Memory B cell (primary cell): Measurements from ENCODE around the gene CLEC19A.
"Not testable (repeated sequence)": the region's sequence is repeated elsewhere in the genome, so short reads cannot be mapped to it uniquely, and the experiment has no call there.

Experiments used
- ATAC-seq: fragments of 150-1000 bp; cut with Tn5 transposase; 2 replicates; pipeline ENCODE4 v1.10.0; 2021; ENCODE audit warnings: low read depth, mild to moderate bottlenecking, moderate library complexity
- DNase-seq, 2 donors: peaks; one replicate each; pipeline ENCODE4 v3.0.0; 2022; ENCODE audit warnings: low spot score in 2 of 2
- H3K27ac Mint-ChIP-seq: one replicate; pipeline ENCODE4 v1.8.0; 2022; ENCODE audit warnings: mild to moderate bottlenecking, moderate library complexity, mixed read lengths
- H3K27me3 Mint-ChIP-seq: one replicate; pipeline ENCODE4 v1.8.0; 2022; ENCODE audit warnings: mixed read lengths
- H3K36me3 Mint-ChIP-seq: one replicate; pipeline ENCODE4 v1.8.0; 2022; ENCODE audit warnings: mild to moderate bottlenecking, mixed read lengths
- H3K4me1 Mint-ChIP-seq: one replicate; pipeline ENCODE4 v1.8.0; 2022; ENCODE audit warnings: mixed read lengths
- H3K4me3 Mint-ChIP-seq: one replicate; pipeline ENCODE4 v1.8.0; 2022; ENCODE audit warnings: mild to moderate bottlenecking, moderate library complexity, mixed read lengths
- H3K9me3 Mint-ChIP-seq: one replicate; pipeline ENCODE4 v1.8.0; 2022; ENCODE audit warnings: mixed read lengths

Gene CLEC19A

DNA sequence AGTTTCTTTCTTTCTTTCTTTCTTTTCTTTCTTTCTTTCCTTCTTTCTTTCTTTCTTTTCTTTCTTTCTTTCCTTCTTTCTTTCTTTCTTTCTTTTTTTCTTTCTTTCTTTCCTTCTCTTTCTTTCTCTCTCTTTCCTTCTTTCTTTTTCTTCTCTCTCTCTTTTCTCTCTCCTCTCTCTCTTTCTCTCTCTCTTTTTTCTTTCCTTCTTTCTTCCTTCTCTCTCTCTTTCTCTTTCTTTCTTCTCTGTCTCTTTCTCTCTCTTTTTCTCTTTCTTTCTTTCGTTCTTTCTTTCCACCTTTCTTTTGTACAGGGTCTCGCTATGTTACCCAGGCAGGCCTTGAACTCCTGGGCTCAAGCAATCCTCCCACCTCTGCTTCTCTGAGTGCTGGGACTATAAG lies 35.7 kb downstream of the CLEC19A start:
- not testable (repeated sequence) for H3K27ac Mint-ChIP-seq, DNase-seq, H3K36me3 Mint-ChIP-seq, H3K4me3 Mint-ChIP-seq, H3K9me3 Mint-ChIP-seq, H3K4me1 Mint-ChIP-seq, ATAC-seq, H3K27me3 Mint-ChIP-seq

- no peak for DNase-seq
- Mint-ChIP-seq H3K27ac (no peak overlapping the region), H3K4me3 (no peak overlapping the region), H3K4me1 (no peaks in the 10 kb centered on the region), H3K36me3 (no peaks in the 10 kb centered on the region), H3K27me3 (peaks cover 6% of the 10 kb centered on the region), H3K9me3 (peaks cover 7% of the 10 kb centered on the region)
- ATAC-seq: no peak
Observed at GRCh38 chr16:19323596-19323995, 38.1 kb downstream of the CLEC19A start.

GRCh38 chr16:19328364-19328763 lies 42.8 kb downstream of the CLEC19A start:
- DNase-seq (no peak), ATAC-seq (no peak)
- Mint-ChIP-seq H3K27ac (no peak overlapping the region), H3K36me3 (no peaks in the 10 kb centered on the region), H3K27me3 (peaks cover 5% of the 10 kb centered on the region), H3K4me3 (no peak overlapping the region), H3K4me1 (no peaks in the 10 kb centered on the region), H3K9me3 (peaks cover 7% of the 10 kb centered on the region)

GRCh38 chr16:19329932-19330331 lies 44.4 kb downstream of the CLEC19A start:
- H3K27me3 Mint-ChIP-seq: peaks cover 4% of the 10 kb centered on the region
- peaks cover 6% of the 10 kb centered on the region for H3K9me3 Mint-ChIP-seq
- DNase-seq (no peak), ATAC-seq (no peak)
- H3K36me3 Mint-ChIP-seq: no peaks in the 10 kb centered on the region
- no peaks in the 10 kb centered on the region for H3K4me1 Mint-ChIP-seq
- H3K4me3 Mint-ChIP-seq: no peak overlapping the region
- H3K27ac Mint-ChIP-seq: no peak overlapping the region

DNA sequence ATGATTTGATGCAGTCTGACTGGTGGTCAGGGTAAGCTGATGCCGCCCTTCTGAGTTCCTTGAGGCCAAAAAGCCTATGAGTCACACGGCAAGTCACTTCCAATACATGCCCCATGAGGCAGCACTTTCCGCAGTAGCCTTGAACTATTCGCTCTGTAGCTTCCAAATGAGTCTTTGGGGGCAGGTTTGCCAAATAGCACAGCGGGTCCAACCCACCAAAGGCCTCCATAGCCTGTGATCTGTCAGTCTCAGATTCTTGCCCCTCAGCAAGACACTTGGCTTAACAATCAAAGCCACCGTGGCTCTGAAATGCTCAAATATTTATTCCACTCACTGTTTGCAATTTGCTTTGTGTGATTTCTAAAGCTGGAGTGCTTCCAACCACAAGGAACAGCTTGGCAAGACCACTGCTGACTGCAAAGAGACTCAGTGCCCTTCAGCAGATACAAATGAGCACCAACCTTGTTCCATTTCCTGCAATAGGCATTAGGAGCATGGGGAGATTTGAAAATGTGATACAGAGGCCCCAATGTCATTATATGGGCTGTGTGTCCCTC lies 45.4 kb downstream of the CLEC19A start:
- no peak for ATAC-seq
- H3K27ac Mint-ChIP-seq: no peak overlapping the region
- H3K4me3 Mint-ChIP-seq: no peak overlapping the region
- H3K27me3 Mint-ChIP-seq: peaks cover 4% of the 10 kb centered on the region
- H3K36me3 Mint-ChIP-seq: no peaks in the 10 kb centered on the region
- peaks cover 6% of the 10 kb centered on the region for H3K9me3 Mint-ChIP-seq
- H3K4me1 Mint-ChIP-seq: no peaks in the 10 kb centered on the region
- DNase-seq: no peak

GRCh38 chr16:19331794-19332193 lies 46.3 kb downstream of the CLEC19A start:
- H3K27ac Mint-ChIP-seq: no peak overlapping the region
- ATAC-seq (no peak), DNase-seq (no peak)
- no peaks in the 10 kb centered on the region for H3K4me1 Mint-ChIP-seq
- H3K4me3 Mint-ChIP-seq: no peak overlapping the region
- H3K27me3 Mint-ChIP-seq: peaks cover 2% of the 10 kb centered on the region
- peaks cover 6% of the 10 kb centered on the region for H3K9me3 Mint-ChIP-seq
- no peaks in the 10 kb centered on the region for H3K36me3 Mint-ChIP-seq

- Mint-ChIP-seq H3K4me3 (no peak overlapping the region), H3K4me1 (no peaks in the 10 kb centered on the region), H3K36me3 (peaks cover 2% of the 10 kb centered on the region), H3K27me3 (peaks cover 6% of the 10 kb centered on the region), H3K27ac (no peak overlapping the region), H3K9me3 (peaks cover 3% of the 10 kb centered on the region)
- DNase-seq (no peak), ATAC-seq (no peak)
Observed at GRCh38 chr16:19338335-19338734, 52.8 kb downstream of the CLEC19A start.

GRCh38 chr16:19344224-19344801 lies 58.8 kb downstream of the CLEC19A start:
- H3K4me1 Mint-ChIP-seq: no peaks in the 10 kb centered on the region
- H3K36me3 Mint-ChIP-seq: peaks cover 2% of the 10 kb centered on the region
- H3K4me3 Mint-ChIP-seq: no peak overlapping the region
- peaks cover 3% of the 10 kb centered on the region for H3K9me3 Mint-ChIP-seq
- DNase-seq (no peak), ATAC-seq (no peak)
- no peak overlapping the region for H3K27ac Mint-ChIP-seq
- peaks cover 9% of the 10 kb centered on the region for H3K27me3 Mint-ChIP-seq

- Mint-ChIP-seq H3K4me3 (no peak overlapping the region), H3K9me3 (peaks cover 3% of the 10 kb centered on the region), H3K36me3 (peaks cover 2% of the 10 kb centered on the region), H3K4me1 (no peaks in the 10 kb centered on the region), H3K27ac (no peak overlapping the region), H3K27me3 (peaks cover 9% of the 10 kb centered on the region)
- no peak for ATAC-seq
- DNase-seq: no peak
Observed at GRCh38 chr16:19344980-19345379, 59.4 kb downstream of the CLEC19A start.

DNA sequence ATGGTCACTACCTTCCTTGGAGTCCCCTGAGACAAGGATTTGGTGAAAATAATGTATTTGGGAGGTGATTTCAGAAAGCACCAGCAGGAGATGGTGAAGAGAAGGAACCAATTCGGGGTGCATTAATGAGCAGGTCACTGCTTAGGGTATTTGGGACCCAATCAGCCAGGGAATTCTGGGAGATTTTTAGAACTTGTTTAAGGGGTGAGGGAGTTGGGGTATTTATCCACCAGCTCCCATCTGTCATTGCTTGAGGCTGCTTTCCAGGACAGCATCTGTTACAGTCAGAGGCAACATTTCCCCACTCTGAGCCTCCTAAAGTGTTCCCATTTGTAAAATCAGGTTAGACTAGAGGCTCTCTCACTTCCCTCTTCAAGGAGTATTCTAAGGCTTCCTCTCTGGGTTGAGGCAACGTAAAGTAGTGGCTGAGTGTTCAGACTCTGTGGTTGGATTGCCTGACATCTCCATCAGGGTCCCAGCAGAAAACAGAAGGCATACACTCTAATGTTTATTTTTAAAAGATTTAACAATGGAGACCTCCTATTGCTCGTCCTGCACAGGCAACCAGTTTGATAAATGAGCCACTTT lies 60.9 kb downstream of the CLEC19A start:
- Mint-ChIP-seq H3K9me3 (peaks cover 3% of the 10 kb centered on the region), H3K4me3 (no peak overlapping the region), H3K27ac (no peak overlapping the region), H3K36me3 (peaks cover 2% of the 10 kb centered on the region), H3K27me3 (peaks cover 9% of the 10 kb centered on the region), H3K4me1 (no peaks in the 10 kb centered on the region)
- no peak for DNase-seq
- ATAC-seq: no peak

GRCh38 chr16:19348125-19348524 lies 62.6 kb downstream of the CLEC19A start:
- no peak for DNase-seq
- Mint-ChIP-seq H3K4me1 (no peaks in the 10 kb centered on the region), H3K4me3 (no peak overlapping the region), H3K36me3 (no peaks in the 10 kb centered on the region), H3K27ac (no peak overlapping the region), H3K27me3 (peaks cover 7% of the 10 kb centered on the region), H3K9me3 (peaks cover under 1% of the 10 kb centered on the region)
- ATAC-seq: no peak

- Mint-ChIP-seq H3K27ac (no peak overlapping the region), H3K4me3 (no peak overlapping the region), H3K27me3 (peaks cover 7% of the 10 kb centered on the region), H3K4me1 (no peaks in the 10 kb centered on the region), H3K9me3 (no peaks in the 10 kb centered on the region), H3K36me3 (no peaks in the 10 kb centered on the region)
- ATAC-seq (no peak), DNase-seq (no peak)
Observed at GRCh38 chr16:19348578-19349315, 63.2 kb downstream of the CLEC19A start.

DNA sequence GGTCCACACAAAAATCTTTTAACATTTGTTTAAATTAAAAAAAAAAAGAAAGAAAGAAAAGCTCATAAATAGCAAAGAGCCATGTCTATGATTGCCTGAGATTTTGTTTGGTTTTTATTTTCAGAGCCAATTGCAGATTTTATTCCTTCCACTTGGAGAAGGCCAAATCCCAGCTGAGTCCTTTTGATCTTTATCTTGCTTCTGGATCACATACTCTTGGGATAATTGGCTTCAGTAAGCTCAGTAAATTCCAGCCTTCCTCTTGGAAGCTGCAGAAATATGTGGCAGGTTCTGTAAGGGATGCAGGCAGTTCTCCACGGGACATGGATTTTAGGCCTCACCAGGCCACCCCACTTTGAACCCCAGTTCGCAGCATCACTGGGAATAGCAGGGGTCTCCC lies 68.8 kb downstream of the CLEC19A start:
- no peaks in the 10 kb centered on the region for H3K36me3 Mint-ChIP-seq
- no peaks in the 10 kb centered on the region for H3K9me3 Mint-ChIP-seq
- no peaks in the 10 kb centered on the region for H3K27me3 Mint-ChIP-seq
- H3K4me3 Mint-ChIP-seq: no peak overlapping the region
- DNase-seq (no peak), ATAC-seq (no peak)
- H3K27ac Mint-ChIP-seq: no peak overlapping the region
- H3K4me1 Mint-ChIP-seq: no peaks in the 10 kb centered on the region

- no peak for DNase-seq
- no peaks in the 10 kb centered on the region for H3K4me1 Mint-ChIP-seq
- peaks cover 2% of the 10 kb centered on the region for H3K27me3 Mint-ChIP-seq
- peak; percentile 51 for ATAC-seq
- no peak overlapping the region for H3K4me3 Mint-ChIP-seq
- H3K27ac Mint-ChIP-seq: no peak overlapping the region
- no peaks in the 10 kb centered on the region for H3K9me3 Mint-ChIP-seq
- no peaks in the 10 kb centered on the region for H3K36me3 Mint-ChIP-seq
Observed at GRCh38 chr16:19356024-19356952, 70.8 kb downstream of the CLEC19A start.
